CD14-positive monocyte (primary cell): ENCODE results near the gene HLA-DQA1. TPM values are rescaled to one million over a fixed set of nuclear protein-coding genes. Genes with fewer than 3 reads are reported as not detected.
"Not testable (repeated sequence)": the region's sequence is repeated elsewhere in the genome, so short reads cannot be mapped to it uniquely, and the experiment has no call there.

Experiments
- DNase-seq, 3 donors: peaks; one replicate each; pipeline ENCODE4 v3.0.0-alpha.2; 2011 to 2022
- H2AFZ ChIP-seq: 2 replicates; pipeline ENCODE4 v1.6.0; 2012; ENCODE audit warnings: mild to moderate bottlenecking, low read depth, low read length, inconsistent platforms; ENCODE audit not compliant: insufficient read depth, poor library complexity, severe bottlenecking
- H3K27ac ChIP-seq, 2 donors: 1 replicate in 1 of 2; 2 replicates in 1 of 2; pipeline ENCODE4 v1.5.1; 2012 to 2013; ENCODE audit warnings: low read length in 2 of 2, control low read depth in 1 of 2, inconsistent platforms in 1 of 2, low read depth in 1 of 2, mild to moderate bottlenecking in 1 of 2
- H3K27me3 ChIP-seq, 2 donors: one replicate each; pipeline versions ENCODE4 v1.6.0 to v1.6.1; 2011 to 2013; ENCODE audit warnings: low read length in 2 of 2; ENCODE audit not compliant: control insufficient read depth in 2 of 2, insufficient read depth in 2 of 2
- H3K36me3 ChIP-seq, 2 donors: replicated peaks in 1 of 2; 1 replicate in 1 of 2; 2 replicates in 1 of 2; pipeline versions ENCODE4 v1.5.1 to v1.6.1; 2012 to 2013; ENCODE audit warnings: low read length in 2 of 2, control low read depth in 1 of 2, inconsistent platforms in 1 of 2, mild to moderate bottlenecking in 1 of 2; ENCODE audit not compliant: insufficient read depth in 2 of 2, control insufficient read depth in 1 of 2
- H3K4me1 ChIP-seq, 2 donors: 1 replicate in 1 of 2; 2 replicates in 1 of 2; pipeline versions ENCODE4 v1.5.1 to v1.6.1; 2012 to 2013; ENCODE audit warnings: low read length in 2 of 2, control low read depth in 1 of 2, inconsistent platforms in 1 of 2, mild to moderate bottlenecking in 1 of 2, moderate library complexity in 1 of 2; ENCODE audit not compliant: insufficient read depth in 2 of 2, control insufficient read depth in 1 of 2
- H3K4me2 ChIP-seq: replicated peaks from 2 replicates; pipeline ENCODE3; 2012; ENCODE audit warnings: low read length, moderate library complexity, mild to moderate bottlenecking; ENCODE audit not compliant: poor library complexity, severe bottlenecking; ENCODE audit errors: extremely low read depth
- H3K4me3 ChIP-seq, 3 experiments: fragments of 200-600 bp in 1 of 3; sonication (generic) in 1 of 3; replicated peaks in 1 of 3; 1 replicate in 2 of 3; 2 replicates in 1 of 3; pipeline ENCODE4 v1.5.1; 2011 to 2013; ENCODE audit warnings: low read length in 3 of 3, mild to moderate bottlenecking in 3 of 3, control low read depth in 2 of 3, low read depth in 2 of 3, inconsistent platforms in 1 of 3, moderate library complexity in 1 of 3
- H3K79me2 ChIP-seq: 2 replicates; pipeline ENCODE4 v1.6.0; 2012; ENCODE audit warnings: mild to moderate bottlenecking, control low read depth, inconsistent platforms, low read length, moderate library complexity; ENCODE audit not compliant: insufficient read depth
- H3K9ac ChIP-seq: 2 replicates; pipeline ENCODE4 v1.6.0; 2017; ENCODE audit warnings: low read length, mild to moderate bottlenecking; ENCODE audit not compliant: insufficient read depth, poor library complexity, severe bottlenecking
- H3K9me3 ChIP-seq, 2 donors: replicated peaks in 1 of 2; 1 replicate in 1 of 2; 2 replicates in 1 of 2; pipeline versions ENCODE4 v1.5.1 to v1.6.1; 2012 to 2013; ENCODE audit warnings: low read length in 2 of 2, control low read depth in 1 of 2; ENCODE audit not compliant: control insufficient read depth in 1 of 2, insufficient read depth in 1 of 2
- H4K20me1 ChIP-seq: 2 replicates; pipeline ENCODE4 v1.6.0; 2012; ENCODE audit warnings: mild to moderate bottlenecking, low read length, control low read depth, moderate library complexity; ENCODE audit not compliant: insufficient read depth
- H3K27ac Mint-ChIP-seq, 7 donors: one replicate each; pipeline ENCODE4 v1.8.0; 2020; ENCODE audit warnings: mild to moderate bottlenecking in 7 of 7, mixed read lengths in 7 of 7, moderate library complexity in 6 of 7, inconsistent platforms in 2 of 7
- H3K27me3 Mint-ChIP-seq, 3 donors: one replicate each; pipeline ENCODE4 v1.8.0; 2021 to 2022; ENCODE audit warnings: low read depth in 3 of 3, mild to moderate bottlenecking in 3 of 3, mixed read lengths in 3 of 3, moderate library complexity in 3 of 3, inconsistent platforms in 1 of 3
- H3K36me3 Mint-ChIP-seq, 2 donors: one replicate each; pipeline ENCODE4 v1.8.0; 2020; ENCODE audit warnings: mixed read lengths in 2 of 2, inconsistent platforms in 1 of 2, mild to moderate bottlenecking in 1 of 2
- H3K4me1 Mint-ChIP-seq: one replicate; pipeline ENCODE4 v1.8.0; 2020; ENCODE audit warnings: mild to moderate bottlenecking, mixed read lengths
- H3K4me3 Mint-ChIP-seq, 2 donors: one replicate each; pipeline ENCODE4 v1.8.0; 2020; ENCODE audit warnings: mild to moderate bottlenecking in 2 of 2, mixed read lengths in 2 of 2, moderate library complexity in 1 of 2
- H3K9me3 Mint-ChIP-seq, 7 donors: one replicate each; pipeline ENCODE4 v1.8.0; 2020 to 2022; ENCODE audit warnings: mixed read lengths in 7 of 7, mild to moderate bottlenecking in 6 of 7, moderate library complexity in 6 of 7, inconsistent platforms in 2 of 7
- WGBS: methylation state at CpG from one replicate; pipeline ENCODE4 v1.1.5; 2013; ENCODE audit warnings: missing lambda C conversion rate; ENCODE audit not compliant: insufficient coverage; 5-methylcytosine and 5-hydroxymethylcytosine counted together
- intact Hi-C, 2 donors: fragments of 100-400 bp; cut with micrococcal nuclease; formaldehyde crosslinking; loops; one replicate each; pipeline versions ENCODE4 v1.15.0 to v1.15.1; 2023
- polyA plus RNA-seq, 3 donors: library from polyadenylated mRNA; depleted of rRNA in 1 of 3; unstranded in 2 of 3; stranded (reverse) in 1 of 3; fragments of 300-500 nt in 2 of 3; fragments of >200 nt in 1 of 3; fragmentation: Illumina TruSeq in 2 of 3; gene quantifications; 1 replicate in 2 of 3; 2 replicates in 1 of 3; pipeline ENCODE4 v1.2.3, GENCODE V29; 2012 to 2021
- TF ChIP-seq, protein P1 (sequence below): fragments of 200-600 bp; IDR thresholded peaks from one replicate; pipeline ENCODE4 v1.8.0; 2022; ENCODE audit warnings: antibody characterized with exemption, mild to moderate bottlenecking

The HLA-DQA1 gene
- polyA plus RNA-seq, 3 donors, result 98.1 to 191 (median 117) TPM

DNA sequence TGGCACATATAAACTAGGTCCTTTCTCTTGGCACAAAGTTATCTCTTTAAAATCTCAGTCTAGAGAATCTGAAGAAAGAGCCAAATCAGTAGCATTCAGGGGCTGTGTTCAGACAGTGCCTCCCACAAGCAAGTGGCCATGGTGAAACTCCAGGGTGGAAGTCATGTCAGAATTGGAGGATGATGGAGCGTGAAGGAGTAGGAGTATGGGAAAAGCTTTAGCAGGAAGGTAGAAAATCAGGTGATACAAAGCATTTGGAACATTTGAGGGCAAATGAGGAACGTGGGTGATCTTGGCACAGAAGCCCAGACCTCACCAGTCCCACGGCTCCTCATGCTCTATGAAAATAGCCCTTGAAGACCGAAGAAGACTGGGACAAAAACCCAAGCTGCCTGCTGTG lies 32.0 kb downstream of the HLA-DQA1 start:
- no peak overlapping the region for H3K4me2 ChIP-seq

DNA sequence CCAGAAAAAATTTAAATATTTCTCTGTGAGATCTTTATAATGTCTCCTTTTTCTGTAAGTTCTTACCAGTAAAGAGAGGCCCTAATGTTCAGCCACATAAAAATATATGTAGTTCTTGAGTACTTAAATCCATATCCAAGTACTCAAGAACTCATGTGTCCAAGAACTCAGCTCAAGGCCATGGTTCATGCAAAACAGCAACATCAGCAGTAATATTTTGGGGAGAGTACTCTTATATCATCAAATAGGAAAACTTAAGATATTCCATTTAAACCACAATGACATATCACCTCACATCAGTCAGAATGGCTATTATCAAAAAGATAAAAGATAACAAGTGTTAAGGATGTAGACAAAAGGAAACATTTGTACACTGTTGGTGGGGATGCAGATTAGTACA lies 32.7 kb downstream of the HLA-DQA1 start:
- Mint-ChIP-seq H3K4me3 (no peak overlapping the region), H3K36me3 (peaks cover 2 to 27% of the 10 kb centered on the region in 2 donors), H3K4me1 (peaks cover 49% of the 10 kb centered on the region), H3K27ac (peak overlapping the region in 6 of 7 donors; percentile 52 to 99 (median 96)), H3K27me3 (peaks cover 0 to 14% (median 1%) of the 10 kb centered on the region in 3 donors), H3K9me3 (peaks cover 4 to 51% (median 20%) of the 10 kb centered on the region in 7 donors)
- H3K27ac ChIP-seq, result peak overlapping the region in 1 of 2 donors; percentile 69
- H2AFZ ChIP-seq, result no peak overlapping the region
- TF ChIP-seq, protein P1, sequence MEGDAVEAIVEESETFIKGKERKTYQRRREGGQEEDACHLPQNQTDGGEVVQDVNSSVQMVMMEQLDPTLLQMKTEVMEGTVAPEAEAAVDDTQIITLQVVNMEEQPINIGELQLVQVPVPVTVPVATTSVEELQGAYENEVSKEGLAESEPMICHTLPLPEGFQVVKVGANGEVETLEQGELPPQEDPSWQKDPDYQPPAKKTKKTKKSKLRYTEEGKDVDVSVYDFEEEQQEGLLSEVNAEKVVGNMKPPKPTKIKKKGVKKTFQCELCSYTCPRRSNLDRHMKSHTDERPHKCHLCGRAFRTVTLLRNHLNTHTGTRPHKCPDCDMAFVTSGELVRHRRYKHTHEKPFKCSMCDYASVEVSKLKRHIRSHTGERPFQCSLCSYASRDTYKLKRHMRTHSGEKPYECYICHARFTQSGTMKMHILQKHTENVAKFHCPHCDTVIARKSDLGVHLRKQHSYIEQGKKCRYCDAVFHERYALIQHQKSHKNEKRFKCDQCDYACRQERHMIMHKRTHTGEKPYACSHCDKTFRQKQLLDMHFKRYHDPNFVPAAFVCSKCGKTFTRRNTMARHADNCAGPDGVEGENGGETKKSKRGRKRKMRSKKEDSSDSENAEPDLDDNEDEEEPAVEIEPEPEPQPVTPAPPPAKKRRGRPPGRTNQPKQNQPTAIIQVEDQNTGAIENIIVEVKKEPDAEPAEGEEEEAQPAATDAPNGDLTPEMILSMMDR, result no peak
- H3K27me3 ChIP-seq, result no peaks in the 10 kb centered on the region
- H3K9ac ChIP-seq, result no peak overlapping the region
- DNase-seq, result no peak
- peak overlapping the region; percentile 33 for H3K4me2 ChIP-seq
- intact Hi-C loops, result loop anchor here in 1 of 2 donors (5.0 kb wide), 1 partner anchor 43 kb away; no protein-coding TSS in a partner anchor
- no peaks in the 10 kb centered on the region for H3K36me3 ChIP-seq
- H3K4me1 ChIP-seq, result peaks cover 25 to 37% of the 10 kb centered on the region in 2 donors
- H3K9me3 ChIP-seq, result peaks cover 0 to 5% of the 10 kb centered on the region in 2 donors
- H3K4me3 ChIP-seq, result peak overlapping the region in 1 of 3 experiments; percentile 39
- H4K20me1 ChIP-seq, result no peaks in the 10 kb centered on the region
- peaks cover 6% of the 10 kb centered on the region for H3K79me2 ChIP-seq

More for the DNA sequence above, 32.0 kb downstream of the HLA-DQA1 start:
- Histone ChIP-seq H3K9me3 (peaks cover 0 to 4% of the 10 kb centered on the region in 2 donors), H2AFZ (no peak overlapping the region), H4K20me1 (no peaks in the 10 kb centered on the region), H3K36me3 (no peaks in the 10 kb centered on the region), H3K4me1 (peaks cover 25 to 37% of the 10 kb centered on the region in 2 donors), H3K27ac (peak overlapping the region in 1 of 2 donors; percentile 69), H3K79me2 (peaks cover 6% of the 10 kb centered on the region), H3K9ac (no peak overlapping the region), H3K27me3 (no peaks in the 10 kb centered on the region), H3K4me3 (no peak overlapping the region)
- DNase-seq, result no peak
- H3K4me3 Mint-ChIP-seq, result no peak overlapping the region
- 74% methylated on average over 3 of the region's 4 CpGs for WGBS
- TF ChIP-seq, protein P1, result no peak
- peaks cover 4 to 27% of the 10 kb centered on the region in 2 donors for H3K36me3 Mint-ChIP-seq
- H3K9me3 Mint-ChIP-seq, result peaks cover 3 to 47% (median 15%) of the 10 kb centered on the region in 7 donors
- peaks cover 49% of the 10 kb centered on the region for H3K4me1 Mint-ChIP-seq
- peak overlapping the region in 6 of 7 donors; percentile 52 to 99 (median 98) for H3K27ac Mint-ChIP-seq
- intact Hi-C loops, result loop anchor here in 1 of 2 donors (5.0 kb wide), 1 partner anchor 42 kb away; no protein-coding TSS in a partner anchor
- peaks cover 1 to 14% (median 1%) of the 10 kb centered on the region in 3 donors for H3K27me3 Mint-ChIP-seq

DNA sequence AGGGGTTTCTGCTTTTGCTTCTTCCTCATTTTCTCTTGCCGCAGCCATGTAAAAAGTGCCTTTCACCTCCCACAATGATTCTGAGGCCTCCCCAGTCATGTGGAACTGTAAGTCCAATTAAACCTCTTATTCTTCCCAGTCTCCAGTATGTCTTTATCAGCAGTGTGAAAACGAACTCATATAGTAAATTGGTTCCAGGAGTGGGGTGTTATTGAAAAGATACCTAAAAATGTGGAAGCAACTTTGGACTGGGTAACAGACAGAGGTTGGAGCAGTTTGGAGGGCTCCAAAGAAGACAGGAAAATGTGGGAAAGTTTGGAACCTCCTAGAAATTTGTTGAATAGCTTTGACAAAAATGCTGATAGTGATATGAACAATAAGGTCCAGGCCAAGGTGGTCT lies 34.7 kb downstream of the HLA-DQA1 start:
- H3K4me2 ChIP-seq, H3K79me2 ChIP-seq, H3K4me3 ChIP-seq, H2AFZ ChIP-seq, DNase-seq, H3K9me3 ChIP-seq, H3K36me3 ChIP-seq, H4K20me1 ChIP-seq, H3K4me3 Mint-ChIP-seq, H3K9ac ChIP-seq, H3K27me3 Mint-ChIP-seq, H3K27me3 ChIP-seq, intact Hi-C loops: not testable (repeated sequence)
- Histone ChIP-seq H3K4me1 (peaks cover 21 to 37% of the 10 kb centered on the region in 2 donors), H3K27ac (peak overlapping the region in 1 of 2 donors; percentile 31)
- Mint-ChIP-seq H3K27ac (peak overlapping the region in 5 of 7 donors; percentile 0 to 99 (median 38)), H3K9me3 (peaks cover 0 to 53% (median 27%) of the 10 kb centered on the region in 7 donors), H3K36me3 (peaks cover 2 to 28% of the 10 kb centered on the region in 2 donors), H3K4me1 (peaks cover 40% of the 10 kb centered on the region)
- WGBS, result no CpG with 5 or more reads among the region's 2 CpGs
